ENCODE results near the gene FOSL2. TPM values are rescaled to one million over a fixed set of nuclear protein-coding genes. Genes with fewer than 3 reads are reported as not detected.
A peak's percentile ranks its signal among the peaks of the same experiment; 100 is the strongest.

The FOSL2 gene
- total RNA-seq, 1 donor: 44.4 TPM

- TF ChIP-seq CTCF (IDR thresholded peaks at IDR 0.05; ENCODE audit: insufficient read depth, low read length): no peak
- DNase-seq (ENCODE audit: low read depth): no peak
- H3K4me3 ChIP-seq (ENCODE audit: low read depth, low read length): no peak overlapping the region
Measured at GRCh38 chr2:28442328-28442727, 49.7 kb downstream of the FOSL2 start.

GRCh38 chr2:28444956-28445355, 52.3 kb downstream of the FOSL2 start:
- TF ChIP-seq CTCF (IDR thresholded peaks at IDR 0.05; ENCODE audit: insufficient read depth, low read length): no peak
- DNase-seq (ENCODE audit: low read depth): peak; percentile 28
- no peak overlapping the region for H3K4me3 ChIP-seq (ENCODE audit: low read depth, low read length)

- no peak for TF ChIP-seq CTCF (IDR thresholded peaks at IDR 0.05; ENCODE audit: insufficient read depth, low read length)
- no peak overlapping the region for H3K4me3 ChIP-seq (ENCODE audit: low read depth, low read length)
- peak; percentile 94 for DNase-seq (ENCODE audit: low read depth)
Measured at GRCh38 chr2:28445448-28446258, 53.0 kb downstream of the FOSL2 start.

- no peak for DNase-seq (ENCODE audit: low read depth)
- H3K4me3 ChIP-seq (ENCODE audit: low read depth, low read length): no peak overlapping the region
- no peak for TF ChIP-seq CTCF (IDR thresholded peaks at IDR 0.05; ENCODE audit: insufficient read depth, low read length)
Measured at GRCh38 chr2:28446531-28446930, 53.9 kb downstream of the FOSL2 start.

GRCh38 chr2:28447086-28447485, 54.4 kb downstream of the FOSL2 start:
- no peak for TF ChIP-seq CTCF (IDR thresholded peaks at IDR 0.05; ENCODE audit: insufficient read depth, low read length)
- DNase-seq (ENCODE audit: low read depth): no peak
- H3K4me3 ChIP-seq (ENCODE audit: low read depth, low read length): no peak overlapping the region

GRCh38 chr2:28447943-28448792, 55.5 kb downstream of the FOSL2 start:
- DNase-seq (ENCODE audit: low read depth): peak; percentile 91
- no peak for TF ChIP-seq CTCF (IDR thresholded peaks at IDR 0.05; ENCODE audit: insufficient read depth, low read length)
- H3K4me3 ChIP-seq (ENCODE audit: low read depth, low read length): no peak overlapping the region
